HG03460 (cell line): ENCODE measurements around the gene LY6G5C.

ENCODE experiments used
- ATAC-seq: cut with Tn5 transposase; IDR thresholded peaks from one replicate; pipeline ENCODE4 v1.9.1; 2021; ENCODE audit not compliant: unreplicated experiment

The LY6G5C gene

GRCh38 chr6:31663126-31663960, 17.5 kb downstream of the LY6G5C start:
- no peak for ATAC-seq

- no peak for ATAC-seq
Observed at GRCh38 chr6:31662124-31662723, 18.6 kb downstream of the LY6G5C start.

GRCh38 chr6:31661262-31662123, 19.4 kb downstream of the LY6G5C start:
- no peak for ATAC-seq

- ATAC-seq, result peak; percentile 36
Observed at GRCh38 chr6:31660381-31661261, 20.2 kb downstream of the LY6G5C start, which contains the start of gene C6orf47. Gene C6orf47, minus strand, starts transcription at chr6:31660778. Its CDS starts 831 bp downstream, at chr6:31659947.

- no peak for ATAC-seq
Observed at GRCh38 chr6:31659649-31660380, 21.1 kb downstream of the LY6G5C start.

GRCh38 chr6:31658983-31659648, 21.8 kb downstream of the LY6G5C start:
- ATAC-seq, result no peak

GRCh38 chr6:31658158-31658688, 22.6 kb downstream of the LY6G5C start:
- ATAC-seq, result no peak

- no peak for ATAC-seq
Observed at GRCh38 chr6:31657406-31658157, 23.3 kb downstream of the LY6G5C start.

GRCh38 chr6:31655349-31656237, 25.3 kb downstream of the LY6G5C start, which contains the start of gene APOM:
Gene APOM, plus strand, starts transcription at chr6:31655894. Its CDS starts 73 bp downstream, at chr6:31655967.
- no peak for ATAC-seq

GRCh38 chr6:31654574-31655348, 26.1 kb downstream of the LY6G5C start:
- ATAC-seq, result no peak

GRCh38 chr6:31652925-31653724, 27.7 kb downstream of the LY6G5C start:
- ATAC-seq, result peak; percentile 58

- peak; percentile 29 for ATAC-seq
Observed at GRCh38 chr6:31651602-31652191, 29.2 kb downstream of the LY6G5C start.

- ATAC-seq, result no peak
Observed at GRCh38 chr6:31645325-31645724, 35.5 kb downstream of the LY6G5C start.

- no peak for ATAC-seq
Observed at GRCh38 chr6:31643818-31644454, 36.9 kb downstream of the LY6G5C start.
